ENCODE data around the gene AK1. TPM values are rescaled to one million over a fixed set of nuclear protein-coding genes. Genes with fewer than 3 reads are reported as not detected.
A peak's percentile ranks its signal among the peaks of the same experiment; 100 is the strongest.

Gene AK1
- total and polyA plus RNA-seq, 10 of the 15 experiments (the other 5 are each of a cell fraction or from before 2014, with no cell fraction given), result 0.23 to 3.1 (median 1.8) TPM

- intact Hi-C loops (cut with micrococcal nuclease; ENCODE audit: unreplicated experiment), result loop anchor here (5.0 kb wide), 1 partner anchor 32 kb away; the partner anchor contains the start of gene ST6GALNAC4
- CTCF ChIA-PET, result interaction anchor here (1.3 to 1.4 kb wide), 2 partner anchors 36 to 150 kb away, joined by 5 read pairs; partner anchors contain the start of gene TOR2A
- in situ Hi-C loops (cut with MboI), result no loop called here
- Histone ChIP-seq H3K9ac (ENCODE audit: control insufficient read depth, insufficient read depth, low read length) (no peak overlapping the region), H3K27me3 (replicated peaks in 1 of 2; ENCODE audit: control insufficient read depth in 2 of 2, insufficient read depth in 2 of 2, low read length in 1 of 2) (no peaks in the 10 kb centered on the region), H2AFZ (ENCODE audit: control insufficient read depth, low read depth, low read length) (no peak overlapping the region), H4K20me1 (ENCODE audit: control insufficient read depth, insufficient read depth) (no peaks in the 10 kb centered on the region), H3K27ac (ENCODE audit: control insufficient read depth, insufficient read depth) (no peak overlapping the region), H3K79me2 (ENCODE audit: control insufficient read depth, insufficient read depth, low read length) (no peaks in the 10 kb centered on the region), H3K4me1 (ENCODE audit: control insufficient read depth, insufficient read depth, low read length) (no peaks in the 10 kb centered on the region; the same call in 1 of the 2 replicates), H3K4me3 (no peak overlapping the region), H3K36me3 (ENCODE audit: control insufficient read depth in 2 of 2, insufficient read depth in 2 of 2, low read length in 1 of 2) (peaks cover 4% of the 10 kb centered on the region in 2 experiments; a peak in 3 of 4 replicates), H3K9me3 (replicated peaks; ENCODE audit: control insufficient read depth, insufficient read depth, low read length) (no peaks in the 10 kb centered on the region), H3K4me2 (ENCODE audit: control insufficient read depth, insufficient read depth) (no peak overlapping the region)
- POLR2A ChIA-PET, result interaction anchor here (1.3 kb wide), 1 partner anchor 10 kb away, joined by 4 read pairs; no protein-coding TSS in a partner anchor
- no peak for ATAC-seq
- RAD21 ChIA-PET (ENCODE audit: unreplicated experiment), result no interaction called here
- TF ChIP-seq E4F1 (IDR thresholded peaks at IDR 0.05; ENCODE audit: borderline replicate concordance, partially characterized antibody) (no peak), POLR2A (IDR thresholded peaks at IDR 0.05; ENCODE audit: low read depth, low read length) (peak; percentile 26; the same call in 1 of the 2 replicates)
- WGBS (ENCODE audit: insufficient coverage, insufficient replicate concordance, low lambda C conversion rate, missing lambda C conversion rate), result 7% methylated on average over 15 of the region's 15 CpGs
- DNase-seq (ENCODE audit: low read depth, low spot score), result no peak
- FAIRE-seq, result no peak
- no TSS peak for BruUV-seq (replicated peaks)
- SMC1A ChIA-PET (ENCODE audit: uncharacterized antibody, unreplicated experiment), result interaction anchor here (1.2 kb wide), 1 partner anchor 16 kb away, joined by 3 read pairs; no protein-coding TSS in a partner anchor
These were observed 7.6 kb upstream of the AK1 start for GRCh38 chr9:127884976-127885490.

GRCh38 chr9:127884427-127884911 is 7.0 kb upstream of the AK1 start:
- TF ChIP-seq PKNOX1 (IDR thresholded peaks at IDR 0.05), result 0 out of 2 replicates have a peak, but pooled peaks have one; percentile 12
- peak; percentile 27; the same call in 1 of the 2 replicates for TF ChIP-seq POLR2AphosphoS5 (IDR thresholded peaks at IDR 0.05; ENCODE audit: low read length)
- no peak for TF ChIP-seq IRF4 (IDR thresholded peaks at IDR 0.05; ENCODE audit: low read depth, low read length)
- TF ChIP-seq KLF5 (IDR thresholded peaks at IDR 0.05; ENCODE audit: partially characterized antibody), result no peak
- TF ChIP-seq USF2 (IDR thresholded peaks at IDR 0.05; ENCODE audit: borderline replicate concordance, low read depth, low read length), result no peak
- TF ChIP-seq TARDBP (IDR thresholded peaks at IDR 0.05; ENCODE audit: borderline replicate concordance), result no peak
- peak; percentile 15; the same call in 1 of the 2 replicates for TF ChIP-seq POLR2A (IDR thresholded peaks at IDR 0.05; ENCODE audit: low read depth, low read length)
- DNase-seq (ENCODE audit: low read depth, low spot score) (no peak), ATAC-seq (no peak; the same call in 2 of the 3 replicates), FAIRE-seq (no peak)
- Histone ChIP-seq H4K20me1 (ENCODE audit: control insufficient read depth, insufficient read depth) (no peaks in the 10 kb centered on the region), H3K79me2 (ENCODE audit: control insufficient read depth, insufficient read depth, low read length) (no peaks in the 10 kb centered on the region), H3K4me2 (ENCODE audit: control insufficient read depth, insufficient read depth) (no peak overlapping the region), H2AFZ (ENCODE audit: control insufficient read depth, low read depth, low read length) (no peak overlapping the region), H3K27me3 (replicated peaks in 1 of 2; ENCODE audit: control insufficient read depth in 2 of 2, insufficient read depth in 2 of 2, low read length in 1 of 2) (no peaks in the 10 kb centered on the region), H3K27ac (ENCODE audit: control insufficient read depth, insufficient read depth) (no peak overlapping the region), H3K9me3 (replicated peaks; ENCODE audit: control insufficient read depth, insufficient read depth, low read length) (no peaks in the 10 kb centered on the region), H3K4me1 (ENCODE audit: control insufficient read depth, insufficient read depth, low read length) (no peaks in the 10 kb centered on the region; the same call in 1 of the 2 replicates), H3K36me3 (ENCODE audit: control insufficient read depth in 2 of 2, insufficient read depth in 2 of 2, low read length in 1 of 2) (peaks cover 3 to 4% of the 10 kb centered on the region in 2 experiments; a peak in 3 of 4 replicates), H3K4me3 (no peak overlapping the region), H3K9ac (ENCODE audit: control insufficient read depth, insufficient read depth, low read length) (no peak overlapping the region)
- intact Hi-C loops (cut with micrococcal nuclease; ENCODE audit: unreplicated experiment), result loop anchor here (5.0 kb wide), 1 partner anchor 33 kb away; the partner anchor contains the start of gene ST6GALNAC4
- RAD21 ChIA-PET (ENCODE audit: unreplicated experiment), result no interaction called here
- in situ Hi-C loops (cut with MboI), result no loop called here
- CTCF ChIA-PET, result interaction anchor here (1.4 kb wide), 1 partner anchor 37 kb away, joined by 5 read pairs; no protein-coding TSS in a partner anchor
- BruUV-seq (replicated peaks), result no TSS peak
- SMC1A ChIA-PET (ENCODE audit: uncharacterized antibody, unreplicated experiment), result interaction anchor here (1.2 kb wide), 1 partner anchor 15 kb away, joined by 3 read pairs; no protein-coding TSS in a partner anchor
- 74% methylated on average over 11 of the region's 11 CpGs for WGBS (ENCODE audit: insufficient coverage, insufficient replicate concordance, low lambda C conversion rate, missing lambda C conversion rate)
- POLR2A ChIA-PET, result interaction anchor here (1.3 kb wide), 1 partner anchor 10 kb away, joined by 4 read pairs; no protein-coding TSS in a partner anchor

Data from GM12878 (cell line).